B cell (primary cell): ENCODE results near the gene SEC24B. TPM values are rescaled to one million over a fixed set of nuclear protein-coding genes. Genes with fewer than 3 reads are reported as not detected.

ENCODE experiments used
- ATAC-seq: fragments of 200-7000 bp; cut with Tn5 transposase; one replicate; pipeline ENCODE4 v1.10.0; 2021; ENCODE audit warnings: low read depth, mild to moderate bottlenecking, moderate number of reproducible peaks, moderate library complexity
- CTCF ChIA-PET: fragments of 350-600 bp; sonication (Branson Sonifier 250); formaldehyde crosslinking; loops from one replicate; lab custom pipeline; 2021; ENCODE audit warnings: antibody characterized with exemption, inconsistent platforms; lab: Charles Lee
- POLR2A ChIA-PET: fragments of 350-600 bp; sonication (Branson Sonifier 250); formaldehyde crosslinking; loops from one replicate; lab custom pipeline; 2021; ENCODE audit warnings: antibody characterized with exemption; lab: Charles Lee
- DNase-seq: peaks from one replicate; pipeline ENCODE4 v3.0.0; 2013
- H2AFZ ChIP-seq: 2 replicates; pipeline ENCODE4 v1.6.1; 2012; ENCODE audit warnings: mild to moderate bottlenecking, low read depth, low read length; ENCODE audit not compliant: insufficient read depth, poor library complexity, severe bottlenecking
- H3K27ac ChIP-seq, 2 donors: 1 replicate in 1 of 2; 2 replicates in 1 of 2; pipeline ENCODE4 v1.5.1; 2012 to 2013; ENCODE audit warnings: low read length in 2 of 2, mild to moderate bottlenecking in 2 of 2, moderate library complexity in 1 of 2
- H3K27me3 ChIP-seq, 4 experiments: fragments of 200-600 bp in 1 of 4; sonication (generic) in 1 of 4; replicated peaks in 1 of 4; 1 replicate in 2 of 4; 2 replicates in 2 of 4; pipeline versions ENCODE4 v1.6.1 to v1.7.0; 2013 to 2016; ENCODE audit warnings: low read length in 3 of 4, mild to moderate bottlenecking in 2 of 4, mixed read lengths in 1 of 4, moderate library complexity in 1 of 4; ENCODE audit not compliant: insufficient read depth in 4 of 4, control insufficient read depth in 3 of 4; ENCODE audit errors: control extremely low read depth in 1 of 4
- H3K36me3 ChIP-seq, 2 experiments: replicated peaks in 1 of 2; 1 replicate in 1 of 2; 2 replicates in 1 of 2; pipeline versions ENCODE4 v1.6.1 to v1.7.1; 2013; ENCODE audit warnings: low read length in 1 of 2; ENCODE audit not compliant: insufficient read depth in 2 of 2, control insufficient read depth in 1 of 2; ENCODE audit errors: control extremely low read depth in 1 of 2, extremely low read depth in 1 of 2
- H3K4me1 ChIP-seq, 2 donors: fragments of 200-600 bp in 1 of 2; sonication (generic) in 1 of 2; 1 replicate in 1 of 2; 2 replicates in 1 of 2; pipeline versions ENCODE4 v1.5.1 to v1.6.1; 2013 to 2017; ENCODE audit warnings: low read length in 2 of 2; ENCODE audit not compliant: control insufficient read depth in 2 of 2, insufficient read depth in 2 of 2
- H3K4me2 ChIP-seq: replicated peaks from 2 replicates; pipeline ENCODE3; 2012; ENCODE audit warnings: mild to moderate bottlenecking, low read depth, low read length; ENCODE audit not compliant: poor library complexity, severe bottlenecking
- H3K4me3 ChIP-seq, 5 experiments: fragments of 200-600 bp in 1 of 5; sonication (generic) in 1 of 5; 1 replicate in 3 of 5; 2 replicates in 2 of 5; pipeline versions ENCODE4 v1.5.1 to v1.7.0; 2011 to 2016; ENCODE audit warnings: low read length in 4 of 5, mild to moderate bottlenecking in 4 of 5, low read depth in 2 of 5, control low read depth in 1 of 5, moderate library complexity in 1 of 5; ENCODE audit not compliant: insufficient read depth in 1 of 5; ENCODE audit errors: control extremely low read depth in 1 of 5, extremely low read depth in 1 of 5
- H3K79me2 ChIP-seq: fragments of 200-600 bp; sonication (generic); one replicate; pipeline ENCODE4 v1.6.0; 2016; ENCODE audit warnings: low read length; ENCODE audit not compliant: control insufficient read depth, insufficient read depth
- H3K9ac ChIP-seq: fragments of 200-600 bp; sonication (generic); 2 replicates; pipeline ENCODE4 v1.6.1; 2017; ENCODE audit warnings: mild to moderate bottlenecking, low read length, moderate library complexity
- H3K9me3 ChIP-seq, 3 donors: one replicate each; pipeline versions ENCODE4 v1.6.1 to v1.7.1; 2013; ENCODE audit warnings: low read length in 2 of 3; ENCODE audit not compliant: control insufficient read depth in 2 of 3, insufficient read depth in 1 of 3; ENCODE audit errors: control extremely low read depth in 1 of 3
- H4K20me1 ChIP-seq: 2 replicates; pipeline ENCODE4 v1.6.0; 2012; ENCODE audit warnings: mild to moderate bottlenecking, low read length; ENCODE audit not compliant: insufficient read depth, control insufficient read depth, poor library complexity, severe bottlenecking
- H3K27ac Mint-ChIP-seq: one replicate; pipeline ENCODE4 v1.8.0; 2021; ENCODE audit warnings: mixed read lengths
- H3K27me3 Mint-ChIP-seq: one replicate; pipeline ENCODE4 v1.8.0; 2021; ENCODE audit warnings: mixed read lengths
- H3K4me1 Mint-ChIP-seq: one replicate; pipeline ENCODE4 v1.8.0; 2021; ENCODE audit warnings: mixed read lengths
- H3K4me3 Mint-ChIP-seq: one replicate; pipeline ENCODE4 v1.8.0; 2021; ENCODE audit warnings: mixed read lengths
- H3K9me3 Mint-ChIP-seq: one replicate; pipeline ENCODE4 v1.8.0; 2022; ENCODE audit warnings: mixed read lengths; ENCODE audit not compliant: insufficient read depth
- EZH2 ChIP-seq: IDR thresholded peaks from 2 replicates; pipeline ENCODE4 v1.6.1; 2012; ENCODE audit warnings: borderline replicate concordance, low read depth, mild to moderate bottlenecking, moderate library complexity, low read length; ENCODE audit not compliant: insufficient read depth, poor library complexity, severe bottlenecking
- WGBS: methylation state at CpG from one replicate; pipeline ENCODE4 v1.1.5; 2013; ENCODE audit warnings: missing lambda C conversion rate; ENCODE audit not compliant: insufficient coverage; 5-methylcytosine and 5-hydroxymethylcytosine counted together
- intact Hi-C: fragments of 100-400 bp; cut with micrococcal nuclease; formaldehyde crosslinking; loops from one replicate; pipeline ENCODE4 v1.10.0; 2022
- polyA plus RNA-seq: library from polyadenylated mRNA; depleted of rRNA; stranded (reverse); fragments of >200 nt; gene quantifications from 2 replicates; pipeline ENCODE4 v1.2.3, GENCODE V29; 2012
- total RNA-seq, 2 donors: library from RNA; stranded (reverse); fragments of 120-200 nt in 1 of 2; gene quantifications; 1 replicate in 1 of 2; 2 replicates in 1 of 2; pipeline versions ENCODE4 v1.2.3 to v1.2.4, GENCODE V29; 2013 to 2022
- TF ChIP-seq, protein P1 (sequence below): fragments of 200-600 bp; IDR thresholded peaks from one replicate; pipeline ENCODE4 v1.8.0; 2022; ENCODE audit warnings: antibody characterized with exemption, mild to moderate bottlenecking

The SEC24B gene
- total and polyA plus RNA-seq, 2 donors (not counting 1 experiment from before 2014, with no cell fraction given) = 22.6 to 46.4 TPM

- Mint-ChIP-seq H3K4me1 (peaks cover 61% of the 10 kb centered on the region), H3K4me3 (no peak overlapping the region), H3K27me3 (no peaks in the 10 kb centered on the region), H3K27ac (no peak overlapping the region), H3K9me3 (no peaks in the 10 kb centered on the region)
- no peaks in the 10 kb centered on the region for H3K27me3 ChIP-seq
- ATAC-seq (no peak), DNase-seq (no peak)
- TF ChIP-seq, protein P1, sequence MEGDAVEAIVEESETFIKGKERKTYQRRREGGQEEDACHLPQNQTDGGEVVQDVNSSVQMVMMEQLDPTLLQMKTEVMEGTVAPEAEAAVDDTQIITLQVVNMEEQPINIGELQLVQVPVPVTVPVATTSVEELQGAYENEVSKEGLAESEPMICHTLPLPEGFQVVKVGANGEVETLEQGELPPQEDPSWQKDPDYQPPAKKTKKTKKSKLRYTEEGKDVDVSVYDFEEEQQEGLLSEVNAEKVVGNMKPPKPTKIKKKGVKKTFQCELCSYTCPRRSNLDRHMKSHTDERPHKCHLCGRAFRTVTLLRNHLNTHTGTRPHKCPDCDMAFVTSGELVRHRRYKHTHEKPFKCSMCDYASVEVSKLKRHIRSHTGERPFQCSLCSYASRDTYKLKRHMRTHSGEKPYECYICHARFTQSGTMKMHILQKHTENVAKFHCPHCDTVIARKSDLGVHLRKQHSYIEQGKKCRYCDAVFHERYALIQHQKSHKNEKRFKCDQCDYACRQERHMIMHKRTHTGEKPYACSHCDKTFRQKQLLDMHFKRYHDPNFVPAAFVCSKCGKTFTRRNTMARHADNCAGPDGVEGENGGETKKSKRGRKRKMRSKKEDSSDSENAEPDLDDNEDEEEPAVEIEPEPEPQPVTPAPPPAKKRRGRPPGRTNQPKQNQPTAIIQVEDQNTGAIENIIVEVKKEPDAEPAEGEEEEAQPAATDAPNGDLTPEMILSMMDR = no peak
- no peak for TF ChIP-seq EZH2
- H3K27ac ChIP-seq = no peak overlapping the region
- no peak overlapping the region for H3K9ac ChIP-seq
- peaks cover 49% of the 10 kb centered on the region for H4K20me1 ChIP-seq
- peaks cover 82% of the 10 kb centered on the region for H3K79me2 ChIP-seq
- no peak overlapping the region for H3K4me2 ChIP-seq
- no peak overlapping the region for H3K4me3 ChIP-seq
- peaks cover 3 to 7% of the 10 kb centered on the region in 2 donors for H3K4me1 ChIP-seq
- WGBS = 47% methylated on average over 4 of the region's 4 CpGs
- H3K36me3 ChIP-seq = no peaks in the 10 kb centered on the region
- H3K9me3 ChIP-seq = peaks cover 0 to 13% (median 0%) of the 10 kb centered on the region in 3 donors
- no peak overlapping the region for H2AFZ ChIP-seq
- intact Hi-C loops = no loop called here
- CTCF ChIA-PET = no interaction called here
- POLR2A ChIA-PET = interaction anchor here (0.6 kb wide), 1 partner anchor 15 kb away, joined by 3 read pairs; no protein-coding TSS in a partner anchor
These were observed 154.6 kb downstream of the SEC24B start for GRCh38 chr4:109588176-109588575.

- no peaks in the 10 kb centered on the region for H3K36me3 ChIP-seq
- H4K20me1 ChIP-seq = peaks cover 51% of the 10 kb centered on the region
- H3K4me3 ChIP-seq = no peak overlapping the region
- no peak for DNase-seq
- no peak overlapping the region for H3K9ac ChIP-seq
- CTCF ChIA-PET = no interaction called here
- no peaks in the 10 kb centered on the region for H3K27me3 Mint-ChIP-seq
- H3K79me2 ChIP-seq = peaks cover 85% of the 10 kb centered on the region
- H3K9me3 ChIP-seq = peaks cover 0 to 13% (median 0%) of the 10 kb centered on the region in 3 donors
- peaks cover 2 to 6% of the 10 kb centered on the region in 2 donors for H3K4me1 ChIP-seq
- H2AFZ ChIP-seq = no peak overlapping the region
- POLR2A ChIA-PET = no interaction called here
- peaks cover 55% of the 10 kb centered on the region for H3K4me1 Mint-ChIP-seq
- no peak overlapping the region for H3K27ac Mint-ChIP-seq
- intact Hi-C loops = no loop called here
- no peak overlapping the region for H3K4me3 Mint-ChIP-seq
- no peaks in the 10 kb centered on the region for H3K9me3 Mint-ChIP-seq
- WGBS = 100% methylated on average over 1 of the region's 2 CpGs
- TF ChIP-seq, protein P1 = no peak
- no peak for TF ChIP-seq EZH2
- no peak for ATAC-seq
- no peaks in the 10 kb centered on the region for H3K27me3 ChIP-seq
- no peak overlapping the region for H3K4me2 ChIP-seq
- no peak overlapping the region for H3K27ac ChIP-seq
These were observed 155.5 kb downstream of the SEC24B start for GRCh38 chr4:109589119-109589518.
